ENCODE measurements around the gene OR2H2. TPM values are rescaled to one million over a fixed set of nuclear protein-coding genes. Genes with fewer than 3 reads are reported as not detected.

Gene OR2H2
- not detected for total RNA-seq

- Histone ChIP-seq H3K4me1 (no peaks in the 10 kb centered on the region), H3K36me3 (no peaks in the 10 kb centered on the region), H3K27ac (no peak within 1 kb of the TSS), H3K9me3 (no peaks in the 10 kb centered on the region), H3K27me3 (no peaks in the 10 kb centered on the region), H3K4me3 (no peak within 1 kb of the TSS)
- intact Hi-C loops (cut with DNase I; ENCODE audit: low total_unique reads): no loop called here
- DNase-seq: no peak
- no peak for TF ChIP-seq CTCF (IDR thresholded peaks at IDR 0.05)
- no peak for TF ChIP-seq POLR2A (IDR thresholded peaks at IDR 0.05)
Measured at GRCh38 chr6:29584821-29585220, at the start of gene OR2H2. Gene OR2H2 (plus strand): TSS chr6:29585121. CDS start chr6:29587945, 2,824 bp downstream.

GRCh38 chr6:29537714-29538403 lies 47.1 kb upstream of the OR2H2 start:
- Histone ChIP-seq H3K4me1 (no peaks in the 10 kb centered on the region), H3K27ac (no peak overlapping the region), H3K9me3 (no peaks in the 10 kb centered on the region), H3K36me3 (no peaks in the 10 kb centered on the region), H3K4me3 (no peak overlapping the region), H3K27me3 (no peaks in the 10 kb centered on the region)
- intact Hi-C loops (cut with DNase I; ENCODE audit: low total_unique reads): no loop called here
- no peak for DNase-seq
- TF ChIP-seq POLR2A (IDR thresholded peaks at IDR 0.05) (no peak), CTCF (IDR thresholded peaks at IDR 0.05) (no peak)

GRCh38 chr6:29547573-29547972 lies 37.3 kb upstream of the OR2H2 start:
- DNase-seq: no peak
- H3K4me1 ChIP-seq: no peaks in the 10 kb centered on the region
- no peak overlapping the region for H3K27ac ChIP-seq
- no peak overlapping the region for H3K4me3 ChIP-seq
- no peaks in the 10 kb centered on the region for H3K27me3 ChIP-seq
- no peaks in the 10 kb centered on the region for H3K9me3 ChIP-seq
- no peak for TF ChIP-seq CTCF (IDR thresholded peaks at IDR 0.05)
- no peak for TF ChIP-seq POLR2A (IDR thresholded peaks at IDR 0.05)
- H3K36me3 ChIP-seq: no peaks in the 10 kb centered on the region
- intact Hi-C loops (cut with DNase I; ENCODE audit: low total_unique reads): no loop called here

GRCh38 chr6:29552512-29553051 lies 32.3 kb upstream of the OR2H2 start:
- no peaks in the 10 kb centered on the region for H3K9me3 ChIP-seq
- no peak for TF ChIP-seq POLR2A (IDR thresholded peaks at IDR 0.05)
- peaks cover 0 to 5% of the 10 kb centered on the region in 2 donors for H3K4me1 ChIP-seq
- intact Hi-C loops (cut with DNase I; ENCODE audit: low total_unique reads): no loop called here
- no peaks in the 10 kb centered on the region for H3K36me3 ChIP-seq
- no peak for DNase-seq
- H3K4me3 ChIP-seq: peak overlapping the region; percentile 23 to 24
- H3K27ac ChIP-seq: peak overlapping the region in 1 of 2 donors; percentile 41
- H3K27me3 ChIP-seq: peaks cover 0 to 18% of the 10 kb centered on the region in 2 donors

- H3K27ac ChIP-seq: peak overlapping the region; percentile 4 to 41
- DNase-seq: peak; percentile 49 to 72
- no peaks in the 10 kb centered on the region for H3K9me3 ChIP-seq
- TF ChIP-seq CTCF (IDR thresholded peaks at IDR 0.05) (peak in 3 of 4 experiments; percentile 1 to 34 (median 24)), POLR2A (IDR thresholded peaks at IDR 0.05) (no peak)
- H3K4me1 ChIP-seq: peaks cover 0 to 5% of the 10 kb centered on the region in 2 donors
- intact Hi-C loops (cut with DNase I; ENCODE audit: low total_unique reads): no loop called here
- H3K4me3 ChIP-seq: peak overlapping the region; percentile 23 to 24
- no peaks in the 10 kb centered on the region for H3K36me3 ChIP-seq
- H3K27me3 ChIP-seq: peaks cover 0 to 18% of the 10 kb centered on the region in 2 donors
Measured at GRCh38 chr6:29553268-29554057, 31.5 kb upstream of the OR2H2 start.

Measured in uterus (tissue), 4 donors.